ENCODE data around the gene FLOT1. TPM values are rescaled to one million over a fixed set of nuclear protein-coding genes. Genes with fewer than 3 reads are reported as not detected.
A peak's percentile ranks its signal among the peaks of the same experiment; 100 is the strongest.
"Not testable (repeated sequence)": the region's sequence is repeated elsewhere in the genome, so short reads cannot be mapped to it uniquely, and the experiment has no call there.

The FLOT1 gene
- polyA plus RNA-seq, 2 of the 4 experiments (the other 2 are of a cell fraction): 89.7 to 135 TPM

- ATAC-seq (no peak), DNase-seq (ENCODE audit: low read depth in 1 of 2, low spot score in 1 of 2) (peak; percentile 56 to 73), FAIRE-seq (no peak)
Observed at GRCh38 chr6:30722280-30723112, 20.0 kb downstream of the FLOT1 start.

DNA sequence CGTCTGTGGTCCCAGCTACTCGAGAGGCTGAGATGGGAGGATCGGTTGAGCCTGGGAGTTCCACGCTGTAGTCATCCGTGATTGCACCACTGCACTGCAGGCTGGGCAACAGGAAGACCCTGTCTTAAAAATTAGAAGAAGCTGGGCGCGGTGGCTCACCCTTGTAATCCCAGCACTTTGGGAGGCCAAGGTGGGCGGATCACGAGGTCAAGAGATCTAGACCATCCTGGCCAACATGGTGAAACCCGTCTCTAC, 20.5 kb downstream of the FLOT1 start:
- not testable (repeated sequence) for ATAC-seq, H3K9me3 ChIP-seq, FAIRE-seq
- 0% methylated on average over 9 of the region's 10 CpGs for WGBS (ENCODE audit: missing lambda C conversion rate)
- POLR2A ChIA-PET: interaction anchor here (1.2 to 3.5 kb wide), 6 partner anchors 23 to 60 kb away, joined by 3 to 12 read pairs (median 4); partner anchors contain the start of genes DHX16 and IER3
- peak in 1 of 2 experiments; percentile 26 for DNase-seq (ENCODE audit: low read depth in 1 of 2, low spot score in 1 of 2)
- H3K27ac ChIP-seq: peak overlapping the region; percentile 99 to 100
- peaks cover 55% of the 10 kb centered on the region for H3K4me1 ChIP-seq
- H3K4me2 ChIP-seq: peak overlapping the region; percentile 96
- H3K4me3 ChIP-seq: peak overlapping the region; percentile 98
- CTCF ChIA-PET: interaction anchor here (0.7 to 18.8 kb wide), 38 partner anchors 10 to 368 kb away, joined by 3 to 539 read pairs (median 4); partner anchors contain the start of genes DDR1, DHX16, IER3 and NRM

More at GRCh38 chr6:30722280-30723112, 20.0 kb downstream of the FLOT1 start:
- POLR2A ChIA-PET: interaction anchor here (0.6 to 3.5 kb wide), 5 partner anchors 10 to 59 kb away, joined by 3 to 12 read pairs (median 5); partner anchors contain the start of gene IER3
- 3% methylated on average over 26 of the region's 27 CpGs for WGBS (ENCODE audit: missing lambda C conversion rate)
- Histone ChIP-seq H3K4me1 (peaks cover 58% of the 10 kb centered on the region), H3K27ac (peak overlapping the region; percentile 99 to 100), H3K4me2 (peak overlapping the region; percentile 96), H3K9me3 (no peaks in the 10 kb centered on the region), H3K4me3 (peak overlapping the region; percentile 98)
- TF ChIP-seq, protein P1, sequence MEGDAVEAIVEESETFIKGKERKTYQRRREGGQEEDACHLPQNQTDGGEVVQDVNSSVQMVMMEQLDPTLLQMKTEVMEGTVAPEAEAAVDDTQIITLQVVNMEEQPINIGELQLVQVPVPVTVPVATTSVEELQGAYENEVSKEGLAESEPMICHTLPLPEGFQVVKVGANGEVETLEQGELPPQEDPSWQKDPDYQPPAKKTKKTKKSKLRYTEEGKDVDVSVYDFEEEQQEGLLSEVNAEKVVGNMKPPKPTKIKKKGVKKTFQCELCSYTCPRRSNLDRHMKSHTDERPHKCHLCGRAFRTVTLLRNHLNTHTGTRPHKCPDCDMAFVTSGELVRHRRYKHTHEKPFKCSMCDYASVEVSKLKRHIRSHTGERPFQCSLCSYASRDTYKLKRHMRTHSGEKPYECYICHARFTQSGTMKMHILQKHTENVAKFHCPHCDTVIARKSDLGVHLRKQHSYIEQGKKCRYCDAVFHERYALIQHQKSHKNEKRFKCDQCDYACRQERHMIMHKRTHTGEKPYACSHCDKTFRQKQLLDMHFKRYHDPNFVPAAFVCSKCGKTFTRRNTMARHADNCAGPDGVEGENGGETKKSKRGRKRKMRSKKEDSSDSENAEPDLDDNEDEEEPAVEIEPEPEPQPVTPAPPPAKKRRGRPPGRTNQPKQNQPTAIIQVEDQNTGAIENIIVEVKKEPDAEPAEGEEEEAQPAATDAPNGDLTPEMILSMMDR (IDR thresholded peaks at IDR 0.05): peak; percentile 79
- TF ChIP-seq ZNF302 (CRISPR knock-in tag; IDR thresholded peaks at IDR 0.05): no peak
- peak; percentile 64 to 73 for TF ChIP-seq RAD21 (conservative IDR thresholded peaks at IDR 0.05 in 1 of 2, IDR thresholded peaks at IDR 0.05 in 1 of 2)
- no peak for TF ChIP-seq RNF2 (IDR thresholded peaks at IDR 0.05; ENCODE audit: borderline replicate concordance, low read depth)
- TF ChIP-seq SMC3 (IDR thresholded peaks at IDR 0.05): peak; percentile 73
- CTCF ChIA-PET: interaction anchor here (0.6 to 18.8 kb wide), 46 partner anchors 10 to 409 kb away, joined by 3 to 539 read pairs (median 4); partner anchors contain the start of genes DDR1, DHX16, IER3 and NRM

DNA sequence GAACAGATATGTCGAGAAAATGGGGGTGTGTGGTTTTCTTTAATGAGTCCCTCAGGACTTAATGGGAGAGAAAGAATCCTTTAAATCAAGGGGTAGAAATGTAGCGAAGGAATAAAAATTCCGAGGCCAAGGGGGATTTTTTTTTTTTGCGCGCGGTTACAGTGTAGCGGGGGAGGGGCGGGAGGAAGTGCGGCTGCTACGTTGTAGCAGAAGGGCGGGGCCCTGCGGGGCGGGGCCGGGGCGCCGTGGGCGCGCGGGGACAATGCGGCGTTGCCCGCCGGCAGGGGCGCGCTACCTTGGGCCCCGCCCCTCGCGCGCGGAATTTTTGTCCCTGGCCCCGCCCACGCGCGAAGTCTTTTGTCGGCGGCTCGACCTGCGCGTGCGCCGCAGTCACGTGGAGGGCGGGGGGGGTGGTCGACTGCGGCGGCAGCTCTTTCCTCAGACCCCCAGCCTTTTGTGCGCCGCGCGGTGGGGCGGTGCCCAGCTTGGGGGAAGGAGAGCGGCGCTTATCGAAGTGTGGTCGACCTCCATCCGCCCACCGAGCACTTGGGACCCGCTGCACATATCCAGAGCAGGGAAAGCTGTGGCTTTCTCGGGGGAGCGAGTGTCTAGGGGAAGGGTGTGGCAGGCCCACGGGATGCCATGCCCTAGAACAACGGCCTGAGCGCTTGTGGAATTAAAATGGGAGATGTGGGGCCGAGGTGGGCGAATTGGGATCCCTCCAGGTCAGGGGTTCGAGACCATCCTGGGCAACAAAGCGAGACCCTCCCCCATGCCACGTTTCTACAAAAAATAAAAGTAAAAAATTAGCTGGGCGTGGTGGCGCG, 21.1 kb downstream of the FLOT1 start:
- FAIRE-seq (no peak), DNase-seq (ENCODE audit: low read depth in 1 of 2, low spot score in 1 of 2) (peak in 1 of 2 experiments; percentile 87), ATAC-seq (peak in 1 of 2 experiments; percentile 17; a peak in 4 of 6 replicates)
- Histone ChIP-seq H3K4me2 (peak overlapping the region; percentile 96), H3K4me3 (peak overlapping the region; percentile 98), H3K4me1 (peaks cover 55% of the 10 kb centered on the region), H3K9me3 (no peaks in the 10 kb centered on the region), H3K27ac (peak overlapping the region; percentile 99 to 100)
- 1% methylated on average over 23 of the region's 71 CpGs for WGBS (ENCODE audit: missing lambda C conversion rate)
- POLR2A ChIA-PET: interaction anchor here (0.6 to 3.5 kb wide), 11 partner anchors 9 to 107 kb away, joined by 3 to 12 read pairs (median 4); partner anchors contain the start of genes DHX16, IER3 and NRM
- CTCF ChIA-PET: interaction anchor here (0.7 to 18.8 kb wide), 26 partner anchors 10 to 369 kb away, joined by 3 to 539 read pairs (median 6); partner anchors contain the start of genes DHX16, NRM and VARS2
- no peak for TF ChIP-seq PHF8 (IDR thresholded peaks at IDR 0.05; ENCODE audit: borderline replicate concordance, low read depth)
- TF ChIP-seq CBX2 (IDR thresholded peaks at IDR 0.05; ENCODE audit: borderline replicate concordance, low read depth): no peak
- TF ChIP-seq KDM5A (IDR thresholded peaks at IDR 0.05): no peak
- TF ChIP-seq HOXB13 (CRISPR knock-in tag; IDR thresholded peaks at IDR 0.05; ENCODE audit: low read depth): no peak
- TF ChIP-seq FOSL2 (IDR thresholded peaks at IDR 0.05): no peak
- TF ChIP-seq FOSL2 (CRISPR knock-in tag; IDR thresholded peaks at IDR 0.05): no peak
- TF ChIP-seq NR3C1 (IDR thresholded peaks at IDR 0.05): no peak
- TF ChIP-seq NPAS2 (CRISPR knock-in tag; IDR thresholded peaks at IDR 0.05; ENCODE audit: borderline replicate concordance): no peak; the same call in 1 of the 2 replicates
- no peak for TF ChIP-seq CHD4 (IDR thresholded peaks at IDR 0.05; ENCODE audit: borderline replicate concordance)
- TF ChIP-seq EHMT2 (IDR thresholded peaks at IDR 0.05; ENCODE audit: low read depth): no peak
- TF ChIP-seq, protein P2, sequence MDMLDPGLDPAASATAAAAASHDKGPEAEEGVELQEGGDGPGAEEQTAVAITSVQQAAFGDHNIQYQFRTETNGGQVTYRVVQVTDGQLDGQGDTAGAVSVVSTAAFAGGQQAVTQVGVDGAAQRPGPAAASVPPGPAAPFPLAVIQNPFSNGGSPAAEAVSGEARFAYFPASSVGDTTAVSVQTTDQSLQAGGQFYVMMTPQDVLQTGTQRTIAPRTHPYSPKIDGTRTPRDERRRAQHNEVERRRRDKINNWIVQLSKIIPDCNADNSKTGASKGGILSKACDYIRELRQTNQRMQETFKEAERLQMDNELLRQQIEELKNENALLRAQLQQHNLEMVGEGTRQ (IDR thresholded peaks at IDR 0.05): peak; percentile 90
- TF ChIP-seq SREBF2 (IDR thresholded peaks at IDR 0.05): no peak
- TF ChIP-seq FOSB (CRISPR knock-in tag; IDR thresholded peaks at IDR 0.05): peak; percentile 33; the same call in 1 of the 2 replicates
- no peak for TF ChIP-seq JUNB (IDR thresholded peaks at IDR 0.05)
- TF ChIP-seq POLR2AphosphoS2 (conservative IDR thresholded peaks at IDR 0.05; ENCODE audit: low read length): 0 out of 2 replicates have a peak, but pooled peaks have one; percentile 65
- TF ChIP-seq, protein P3, sequence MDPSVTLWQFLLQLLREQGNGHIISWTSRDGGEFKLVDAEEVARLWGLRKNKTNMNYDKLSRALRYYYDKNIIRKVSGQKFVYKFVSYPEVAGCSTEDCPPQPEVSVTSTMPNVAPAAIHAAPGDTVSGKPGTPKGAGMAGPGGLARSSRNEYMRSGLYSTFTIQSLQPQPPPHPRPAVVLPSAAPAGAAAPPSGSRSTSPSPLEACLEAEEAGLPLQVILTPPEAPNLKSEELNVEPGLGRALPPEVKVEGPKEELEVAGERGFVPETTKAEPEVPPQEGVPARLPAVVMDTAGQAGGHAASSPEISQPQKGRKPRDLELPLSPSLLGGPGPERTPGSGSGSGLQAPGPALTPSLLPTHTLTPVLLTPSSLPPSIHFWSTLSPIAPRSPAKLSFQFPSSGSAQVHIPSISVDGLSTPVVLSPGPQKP (IDR thresholded peaks at IDR 0.05; ENCODE audit: low read depth, low read length): no peak
- TF ChIP-seq, protein P4, sequence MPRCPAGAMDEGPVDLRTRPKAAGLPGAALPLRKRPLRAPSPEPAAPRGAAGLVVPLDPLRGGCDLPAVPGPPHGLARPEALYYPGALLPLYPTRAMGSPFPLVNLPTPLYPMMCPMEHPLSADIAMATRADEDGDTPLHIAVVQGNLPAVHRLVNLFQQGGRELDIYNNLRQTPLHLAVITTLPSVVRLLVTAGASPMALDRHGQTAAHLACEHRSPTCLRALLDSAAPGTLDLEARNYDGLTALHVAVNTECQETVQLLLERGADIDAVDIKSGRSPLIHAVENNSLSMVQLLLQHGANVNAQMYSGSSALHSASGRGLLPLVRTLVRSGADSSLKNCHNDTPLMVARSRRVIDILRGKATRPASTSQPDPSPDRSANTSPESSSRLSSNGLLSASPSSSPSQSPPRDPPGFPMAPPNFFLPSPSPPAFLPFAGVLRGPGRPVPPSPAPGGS (IDR thresholded peaks at IDR 0.05): no peak
- TF ChIP-seq ZC3H11A (IDR thresholded peaks at IDR 0.05): no peak
- no peak for TF ChIP-seq ZNF302 (CRISPR knock-in tag; IDR thresholded peaks at IDR 0.05)
- no peak for TF ChIP-seq RAD21 (conservative IDR thresholded peaks at IDR 0.05 in 1 of 2, IDR thresholded peaks at IDR 0.05 in 1 of 2)
- no peak for TF ChIP-seq MYC (IDR thresholded peaks at IDR 0.05; ENCODE audit: borderline replicate concordance, low read length)

All from A549 (cell line).